GM19455 (cell line): Measurements from ENCODE around the gene SIRPB2.

Source experiments
- ATAC-seq: cut with Tn5 transposase; IDR thresholded peaks from one replicate; pipeline ENCODE4 v1.9.1; 2021; ENCODE audit not compliant: unreplicated experiment

Gene SIRPB2

GRCh38 chr20:1472556-1473245 lies 18.5 kb downstream of the SIRPB2 start:
- ATAC-seq, result no peak

GRCh38 chr20:1471242-1471641 lies 20.0 kb downstream of the SIRPB2 start:
- no peak for ATAC-seq

GRCh38 chr20:1469925-1470571 lies 21.2 kb downstream of the SIRPB2 start:
- ATAC-seq, result no peak

- ATAC-seq, result no peak
These were observed 21.8 kb downstream of the SIRPB2 start for GRCh38 chr20:1469306-1469905.

- no peak for ATAC-seq
These were observed 23.0 kb downstream of the SIRPB2 start for GRCh38 chr20:1468117-1468624.

GRCh38 chr20:1467355-1468116 lies 23.7 kb downstream of the SIRPB2 start:
- ATAC-seq, result no peak

- no peak for ATAC-seq
These were observed 24.2 kb downstream of the SIRPB2 start for GRCh38 chr20:1467082-1467354.

- ATAC-seq, result peak; percentile 88
These were observed 24.8 kb downstream of the SIRPB2 start, which contains the start of gene NSFL1C for GRCh38 chr20:1466211-1467081. NSFL1C (minus strand) TSS chr20:1466849; CDS start chr20:1466824, 25 bp downstream.

- no peak for ATAC-seq
These were observed 25.6 kb downstream of the SIRPB2 start for GRCh38 chr20:1465470-1466210.

- ATAC-seq, result no peak
These were observed 27.1 kb downstream of the SIRPB2 start for GRCh38 chr20:1463971-1464570.

GRCh38 chr20:1462834-1463233 lies 28.4 kb downstream of the SIRPB2 start:
- ATAC-seq, result no peak

GRCh38 chr20:1462001-1462400 lies 29.2 kb downstream of the SIRPB2 start:
- no peak for ATAC-seq

- no peak for ATAC-seq
These were observed 30.9 kb downstream of the SIRPB2 start for GRCh38 chr20:1460275-1460674.

GRCh38 chr20:1457992-1458391 lies 33.2 kb downstream of the SIRPB2 start:
- no peak for ATAC-seq

GRCh38 chr20:1456300-1456699 lies 34.9 kb downstream of the SIRPB2 start:
- no peak for ATAC-seq

- ATAC-seq, result no peak
These were observed 40.2 kb downstream of the SIRPB2 start for GRCh38 chr20:1450926-1451491.

GRCh38 chr20:1449370-1449769 lies 41.9 kb downstream of the SIRPB2 start:
- no peak for ATAC-seq

- ATAC-seq, result no peak
These were observed 43.1 kb downstream of the SIRPB2 start for GRCh38 chr20:1448081-1448620.

- no peak for ATAC-seq
These were observed 44.7 kb downstream of the SIRPB2 start for GRCh38 chr20:1446536-1446935.
